NT2/D1 (cell line): Measurements from ENCODE around the gene CDKN2D.

ENCODE experiments used
- SUZ12 ChIP-seq: IDR thresholded peaks from 2 replicates; pipeline ENCODE4 v1.6.1; 2011; ENCODE audit not compliant: insufficient read length, insufficient read depth; ENCODE audit errors: extremely low read depth
- YY1 ChIP-seq: IDR thresholded peaks from 2 replicates; pipeline ENCODE4 v1.6.1; 2011; ENCODE audit not compliant: insufficient read length, insufficient read depth
- ZNF274 ChIP-seq: IDR thresholded peaks from 2 replicates; pipeline ENCODE4 v1.6.1; 2011; ENCODE audit warnings: mild to moderate bottlenecking, low read depth, low read length

DNA sequence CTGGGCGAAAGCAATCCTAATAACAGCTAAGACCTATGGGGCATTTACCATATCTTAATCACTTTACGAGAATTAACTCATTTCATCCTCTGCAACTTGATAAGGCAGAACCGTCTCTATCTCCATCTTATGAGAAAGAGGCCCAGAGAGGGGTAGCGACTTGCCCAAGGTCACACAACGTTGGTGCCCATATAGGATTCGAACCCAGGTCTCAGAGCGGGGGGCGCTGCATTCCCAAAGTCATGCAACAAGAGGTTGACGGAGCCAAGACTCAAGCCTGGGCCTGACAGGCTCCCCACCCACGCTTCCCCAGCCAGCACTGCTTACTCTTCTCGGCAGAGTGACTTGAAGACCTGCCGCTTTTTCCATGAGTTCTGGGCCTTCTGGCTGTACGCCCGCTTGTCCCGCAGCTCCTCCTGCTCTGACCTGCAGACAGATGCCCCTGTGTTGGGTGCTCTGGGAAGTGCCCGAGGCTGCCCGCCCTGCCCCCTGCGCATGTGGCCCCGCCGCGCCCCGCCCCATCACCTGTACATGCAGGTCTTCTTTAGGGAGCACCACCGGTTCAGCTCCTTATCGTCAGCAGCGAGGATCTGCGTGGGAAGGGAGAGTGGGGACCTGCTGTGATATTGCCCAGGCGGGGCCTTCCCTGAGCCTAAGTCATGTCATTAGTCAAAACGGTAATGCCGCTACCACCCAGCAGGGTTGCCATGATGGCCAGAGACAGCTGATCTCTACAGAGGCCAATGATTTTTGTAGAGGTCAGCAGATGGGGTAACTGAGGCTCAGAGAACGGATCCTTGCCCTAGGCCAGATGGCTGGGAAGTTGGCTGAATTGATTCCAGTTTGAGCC, 13.8 kb downstream of the CDKN2D start:
- TF ChIP-seq ZNF274 (no peak), YY1 (no peak), SUZ12 (no peak)
